ENCODE results near the gene MARCHF2.

DNA sequence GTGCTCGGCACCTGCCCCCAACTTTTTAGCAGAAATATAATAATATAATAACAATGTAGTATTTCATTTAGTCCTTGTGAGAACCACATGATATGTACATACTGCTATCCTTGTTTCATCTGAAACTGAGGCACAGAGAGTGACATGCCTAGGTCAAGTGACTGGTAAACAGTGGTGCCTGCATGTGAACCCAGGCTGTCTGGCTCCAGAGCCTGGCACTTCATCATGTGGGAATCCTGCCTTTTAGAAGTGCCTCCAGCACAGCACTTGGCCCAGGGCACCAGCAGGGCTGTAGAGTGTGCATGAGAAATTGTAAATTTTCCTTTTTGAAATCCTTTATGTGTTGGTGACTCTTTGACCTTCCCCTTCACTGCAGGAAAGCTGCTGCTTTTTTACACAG is 61.9 kb downstream of the MARCHF2 start:
- no peak for TF ChIP-seq POLR2A (IDR thresholded peaks at IDR 0.05)
- TF ChIP-seq, protein P1, sequence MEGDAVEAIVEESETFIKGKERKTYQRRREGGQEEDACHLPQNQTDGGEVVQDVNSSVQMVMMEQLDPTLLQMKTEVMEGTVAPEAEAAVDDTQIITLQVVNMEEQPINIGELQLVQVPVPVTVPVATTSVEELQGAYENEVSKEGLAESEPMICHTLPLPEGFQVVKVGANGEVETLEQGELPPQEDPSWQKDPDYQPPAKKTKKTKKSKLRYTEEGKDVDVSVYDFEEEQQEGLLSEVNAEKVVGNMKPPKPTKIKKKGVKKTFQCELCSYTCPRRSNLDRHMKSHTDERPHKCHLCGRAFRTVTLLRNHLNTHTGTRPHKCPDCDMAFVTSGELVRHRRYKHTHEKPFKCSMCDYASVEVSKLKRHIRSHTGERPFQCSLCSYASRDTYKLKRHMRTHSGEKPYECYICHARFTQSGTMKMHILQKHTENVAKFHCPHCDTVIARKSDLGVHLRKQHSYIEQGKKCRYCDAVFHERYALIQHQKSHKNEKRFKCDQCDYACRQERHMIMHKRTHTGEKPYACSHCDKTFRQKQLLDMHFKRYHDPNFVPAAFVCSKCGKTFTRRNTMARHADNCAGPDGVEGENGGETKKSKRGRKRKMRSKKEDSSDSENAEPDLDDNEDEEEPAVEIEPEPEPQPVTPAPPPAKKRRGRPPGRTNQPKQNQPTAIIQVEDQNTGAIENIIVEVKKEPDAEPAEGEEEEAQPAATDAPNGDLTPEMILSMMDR (IDR thresholded peaks at IDR 0.05), result no peak

Measured in transverse colon (tissue), 3 donors.